Smooth muscle cell (in vitro differentiated cells): ENCODE data around the gene HSPA12A. TPM values are rescaled to one million over a fixed set of nuclear protein-coding genes. Genes with fewer than 3 reads are reported as not detected.

Experiments used
- DNase-seq: peaks from one replicate; lab custom pipeline; 2025; ENCODE audit not compliant: unreplicated experiment; lab: John Stamatoyannopoulos, UW
- H2AFZ ChIP-seq: fragments of 200-600 bp; sonication (generic); 2 replicates; pipeline ENCODE4 v1.6.0; 2016; ENCODE audit warnings: antibody characterized with exemption, low read depth, mild to moderate bottlenecking
- H3F3A ChIP-seq: fragments of 200-600 bp; sonication (generic); 2 replicates; pipeline ENCODE4 v1.6.0; 2017; ENCODE audit warnings: antibody characterized with exemption, low read depth
- H3K27ac ChIP-seq: fragments of 200-600 bp; sonication (generic); 2 replicates; pipeline ENCODE4 v1.5.1; 2016; ENCODE audit warnings: low read depth, mild to moderate bottlenecking
- H3K27me3 ChIP-seq: fragments of 200-600 bp; sonication (generic); 2 replicates; pipeline ENCODE4 v1.6.1; 2016; ENCODE audit warnings: low read depth, mild to moderate bottlenecking
- H3K36me3 ChIP-seq: fragments of 200-600 bp; sonication (generic); 2 replicates; pipeline ENCODE4 v1.5.1; 2016; ENCODE audit warnings: low read depth
- H3K4me1 ChIP-seq: fragments of 200-600 bp; sonication (generic); 2 replicates; pipeline ENCODE4 v1.5.1; 2016; ENCODE audit warnings: low read depth
- H3K4me2 ChIP-seq: fragments of 200-600 bp; sonication (generic); 2 replicates; pipeline ENCODE4 v1.6.0; 2016; ENCODE audit warnings: mild to moderate bottlenecking
- H3K4me3 ChIP-seq: fragments of 200-600 bp; sonication (generic); 2 replicates; pipeline ENCODE4 v1.5.1; 2016; ENCODE audit warnings: mild to moderate bottlenecking
- H3K79me2 ChIP-seq: fragments of 200-600 bp; sonication (generic); 2 replicates; pipeline ENCODE4 v1.6.0; 2016; ENCODE audit warnings: low read depth, mild to moderate bottlenecking
- H3K9ac ChIP-seq: fragments of 200-600 bp; sonication (generic); 2 replicates; pipeline ENCODE4 v1.6.0; 2016; ENCODE audit warnings: low read depth
- H3K9me3 ChIP-seq: fragments of 200-600 bp; sonication (generic); replicated peaks from 2 replicates; pipeline ENCODE4 v1.5.1; 2016; ENCODE audit warnings: low read depth
- H4K20me1 ChIP-seq: fragments of 200-600 bp; sonication (generic); 2 replicates; pipeline ENCODE4 v1.6.0; 2016; ENCODE audit warnings: low read depth
- WGBS: methylation state at CpG from one replicate; pipeline ENCODE4 v1.1.7; 2016; ENCODE audit warnings: low lambda C conversion rate; 5-methylcytosine and 5-hydroxymethylcytosine counted together
- polyA plus RNA-seq: library from polyadenylated mRNA; unstranded; fragments of >200 nt; fragmentation: Nextera tagmentation; extraction: Ambion mirVana; gene quantifications from 2 replicates; pipeline ENCODE4 v1.2.1, GENCODE V29; 2016
- total RNA-seq: library from RNA; depleted of rRNA; stranded (reverse); fragments of >200 nt; gene quantifications from 2 replicates; pipeline ENCODE4 v1.2.3, GENCODE V29; 2014
- TF ChIP-seq, protein P1 (sequence below): fragments of 200-600 bp; sonication (generic); IDR thresholded peaks from 2 replicates; pipeline ENCODE4 v1.5.1; 2017; ENCODE audit warnings: borderline replicate concordance, mild to moderate bottlenecking, antibody characterized with exemption; ENCODE audit not compliant: insufficient read depth, poor library complexity, severe bottlenecking

Gene HSPA12A
- total and polyA plus RNA-seq, 2 experiments from 2014 or later, result 5.3 to 6.4 TPM

DNA sequence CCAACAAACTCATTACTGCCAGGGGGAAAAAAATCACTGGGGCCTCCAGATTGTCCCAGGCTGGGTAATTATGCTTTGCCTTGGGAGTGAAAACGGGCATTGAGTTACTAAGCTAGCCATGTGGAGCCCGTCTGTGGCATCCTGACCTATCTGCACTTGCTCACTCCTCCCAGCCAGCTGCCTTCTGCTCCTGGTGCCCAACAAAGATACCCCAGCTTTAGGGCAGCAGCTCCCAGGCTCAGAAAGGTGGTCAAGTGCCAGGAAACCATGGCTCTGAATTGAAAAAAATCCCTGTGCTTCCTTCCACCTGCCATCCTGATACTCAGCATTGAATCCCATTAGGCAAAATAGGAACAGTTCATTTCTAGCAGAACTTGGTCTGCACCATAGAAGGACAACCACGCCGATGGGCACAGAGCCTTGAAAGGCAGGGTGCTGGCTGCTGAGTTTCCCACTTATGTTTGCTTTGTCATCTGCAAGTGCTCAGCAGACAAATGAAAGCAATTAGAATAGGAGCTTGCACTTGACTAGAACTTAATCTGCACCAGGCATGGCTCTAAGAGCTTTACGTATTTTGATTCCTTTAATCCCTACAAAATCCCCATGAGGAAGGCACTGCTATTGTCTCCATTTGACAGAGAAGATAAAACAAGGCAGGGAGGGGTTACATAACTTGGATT is 42.8 kb downstream of the HSPA12A start:
- no peaks in the 10 kb centered on the region for H3K79me2 ChIP-seq
- no peak for DNase-seq
- H3K27ac ChIP-seq, result no peak overlapping the region
- no peak overlapping the region for H3K4me3 ChIP-seq
- H3K9me3 ChIP-seq, result no peaks in the 10 kb centered on the region
- H3K36me3 ChIP-seq, result no peaks in the 10 kb centered on the region
- H4K20me1 ChIP-seq, result no peaks in the 10 kb centered on the region
- 84% methylated on average over 5 of the region's 5 CpGs for WGBS
- TF ChIP-seq, protein P1, sequence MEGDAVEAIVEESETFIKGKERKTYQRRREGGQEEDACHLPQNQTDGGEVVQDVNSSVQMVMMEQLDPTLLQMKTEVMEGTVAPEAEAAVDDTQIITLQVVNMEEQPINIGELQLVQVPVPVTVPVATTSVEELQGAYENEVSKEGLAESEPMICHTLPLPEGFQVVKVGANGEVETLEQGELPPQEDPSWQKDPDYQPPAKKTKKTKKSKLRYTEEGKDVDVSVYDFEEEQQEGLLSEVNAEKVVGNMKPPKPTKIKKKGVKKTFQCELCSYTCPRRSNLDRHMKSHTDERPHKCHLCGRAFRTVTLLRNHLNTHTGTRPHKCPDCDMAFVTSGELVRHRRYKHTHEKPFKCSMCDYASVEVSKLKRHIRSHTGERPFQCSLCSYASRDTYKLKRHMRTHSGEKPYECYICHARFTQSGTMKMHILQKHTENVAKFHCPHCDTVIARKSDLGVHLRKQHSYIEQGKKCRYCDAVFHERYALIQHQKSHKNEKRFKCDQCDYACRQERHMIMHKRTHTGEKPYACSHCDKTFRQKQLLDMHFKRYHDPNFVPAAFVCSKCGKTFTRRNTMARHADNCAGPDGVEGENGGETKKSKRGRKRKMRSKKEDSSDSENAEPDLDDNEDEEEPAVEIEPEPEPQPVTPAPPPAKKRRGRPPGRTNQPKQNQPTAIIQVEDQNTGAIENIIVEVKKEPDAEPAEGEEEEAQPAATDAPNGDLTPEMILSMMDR, result no peak
- no peak overlapping the region for H3K4me2 ChIP-seq
- no peaks in the 10 kb centered on the region for H3K4me1 ChIP-seq
- no peaks in the 10 kb centered on the region for H3K27me3 ChIP-seq
- H3F3A ChIP-seq, result no peaks in the 10 kb centered on the region
- H3K9ac ChIP-seq, result no peak overlapping the region
- H2AFZ ChIP-seq, result no peak overlapping the region

GRCh38 chr10:116699049-116699448 is 43.3 kb downstream of the HSPA12A start:
- no peaks in the 10 kb centered on the region for H3F3A ChIP-seq
- no peak overlapping the region for H3K9ac ChIP-seq
- no peak overlapping the region for H3K27ac ChIP-seq
- no peaks in the 10 kb centered on the region for H3K27me3 ChIP-seq
- no peaks in the 10 kb centered on the region for H4K20me1 ChIP-seq
- H2AFZ ChIP-seq, result no peak overlapping the region
- no peaks in the 10 kb centered on the region for H3K36me3 ChIP-seq
- no peaks in the 10 kb centered on the region for H3K9me3 ChIP-seq
- no peak for DNase-seq
- no peaks in the 10 kb centered on the region for H3K79me2 ChIP-seq
- 87% methylated on average over 9 of the region's 9 CpGs for WGBS
- no peaks in the 10 kb centered on the region for H3K4me1 ChIP-seq
- TF ChIP-seq, protein P1, result no peak
- H3K4me3 ChIP-seq, result no peak overlapping the region
- no peak overlapping the region for H3K4me2 ChIP-seq

DNA sequence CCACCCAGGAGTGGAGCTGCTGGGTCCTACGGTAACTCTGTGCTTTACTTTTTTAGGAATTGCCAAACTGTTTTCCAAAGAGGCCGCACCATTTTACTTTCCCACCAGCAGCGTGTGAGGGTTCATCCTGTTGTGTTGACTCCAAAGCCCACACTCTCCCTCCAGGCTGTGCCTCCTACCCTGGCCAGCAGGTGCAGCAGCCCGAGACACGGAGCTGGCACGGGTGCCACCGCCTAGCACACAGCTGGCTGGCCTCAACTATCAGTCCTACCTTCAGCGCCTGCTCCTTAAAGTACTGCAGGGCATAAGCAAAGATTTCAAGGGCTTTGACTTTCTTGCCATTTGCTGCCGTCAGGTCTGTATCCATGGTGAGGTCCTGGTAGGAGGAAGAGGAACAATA is 44.0 kb downstream of the HSPA12A start:
- WGBS, result 96% methylated on average over 9 of the region's 9 CpGs
- Histone ChIP-seq H3K4me3 (no peak overlapping the region), H3F3A (no peaks in the 10 kb centered on the region), H3K4me2 (no peak overlapping the region), H3K4me1 (no peaks in the 10 kb centered on the region), H3K27me3 (no peaks in the 10 kb centered on the region), H3K9ac (no peak overlapping the region), H2AFZ (no peak overlapping the region), H3K79me2 (no peaks in the 10 kb centered on the region), H3K36me3 (no peaks in the 10 kb centered on the region), H3K27ac (no peak overlapping the region), H4K20me1 (no peaks in the 10 kb centered on the region), H3K9me3 (no peaks in the 10 kb centered on the region)
- no peak for DNase-seq
- TF ChIP-seq, protein P1, result no peak

GRCh38 chr10:116697816-116698215 is 44.5 kb downstream of the HSPA12A start:
- Histone ChIP-seq H3K4me1 (no peaks in the 10 kb centered on the region), H2AFZ (no peak overlapping the region), H3K4me2 (no peak overlapping the region), H3K4me3 (no peak overlapping the region), H3K9me3 (no peaks in the 10 kb centered on the region), H3K27me3 (no peaks in the 10 kb centered on the region), H3K79me2 (no peaks in the 10 kb centered on the region), H3K36me3 (no peaks in the 10 kb centered on the region), H3K9ac (no peak overlapping the region), H3F3A (no peaks in the 10 kb centered on the region), H3K27ac (no peak overlapping the region), H4K20me1 (no peaks in the 10 kb centered on the region)
- DNase-seq, result no peak
- TF ChIP-seq, protein P1, result no peak
- WGBS, result 92% methylated on average over 7 of the region's 7 CpGs
